Lower leg skin (tissue), 3 donors: ENCODE results near the gene SERPINB10.

ENCODE experiments used
- POLR2A ChIP-seq, 2 donors: fragments of 450-650 bp; IDR thresholded peaks; one replicate each; pipeline ENCODE4 v1.6.1; 2016 to 2017; ENCODE audit warnings: antibody characterized with exemption in 2 of 2, mild to moderate bottlenecking in 1 of 2, moderate library complexity in 1 of 2
- TF ChIP-seq, protein P1 (sequence below), 3 donors: fragments of 450-650 bp; IDR thresholded peaks; one replicate each; pipeline ENCODE4 v1.5.1; 2016; ENCODE audit warnings: antibody characterized with exemption in 3 of 3, mild to moderate bottlenecking in 3 of 3, moderate library complexity in 2 of 3

GRCh38 chr18:63970809-63971205 is 63.0 kb downstream of the SERPINB10 start:
- TF ChIP-seq, protein P1, sequence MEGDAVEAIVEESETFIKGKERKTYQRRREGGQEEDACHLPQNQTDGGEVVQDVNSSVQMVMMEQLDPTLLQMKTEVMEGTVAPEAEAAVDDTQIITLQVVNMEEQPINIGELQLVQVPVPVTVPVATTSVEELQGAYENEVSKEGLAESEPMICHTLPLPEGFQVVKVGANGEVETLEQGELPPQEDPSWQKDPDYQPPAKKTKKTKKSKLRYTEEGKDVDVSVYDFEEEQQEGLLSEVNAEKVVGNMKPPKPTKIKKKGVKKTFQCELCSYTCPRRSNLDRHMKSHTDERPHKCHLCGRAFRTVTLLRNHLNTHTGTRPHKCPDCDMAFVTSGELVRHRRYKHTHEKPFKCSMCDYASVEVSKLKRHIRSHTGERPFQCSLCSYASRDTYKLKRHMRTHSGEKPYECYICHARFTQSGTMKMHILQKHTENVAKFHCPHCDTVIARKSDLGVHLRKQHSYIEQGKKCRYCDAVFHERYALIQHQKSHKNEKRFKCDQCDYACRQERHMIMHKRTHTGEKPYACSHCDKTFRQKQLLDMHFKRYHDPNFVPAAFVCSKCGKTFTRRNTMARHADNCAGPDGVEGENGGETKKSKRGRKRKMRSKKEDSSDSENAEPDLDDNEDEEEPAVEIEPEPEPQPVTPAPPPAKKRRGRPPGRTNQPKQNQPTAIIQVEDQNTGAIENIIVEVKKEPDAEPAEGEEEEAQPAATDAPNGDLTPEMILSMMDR (IDR thresholded peaks at IDR 0.05) = no peak
- TF ChIP-seq POLR2A (IDR thresholded peaks at IDR 0.05) = no peak
